Ovary (tissue), 9 donors: ENCODE measurements around the gene LANCL2. TPM values are rescaled to one million over a fixed set of nuclear protein-coding genes. Genes with fewer than 3 reads are reported as not detected.

ENCODE experiments used
- DNase-seq, 5 donors: peaks; one replicate each; pipeline ENCODE4 v3.0.0-alpha.2; 2019 to 2020
- H3K27ac ChIP-seq, 2 donors: fragments of 200-600 bp; one replicate each; pipeline versions ENCODE4 v1.5.1 to v1.8.0; 2019 to 2022
- H3K27me3 ChIP-seq: fragments of 200-600 bp; one replicate; pipeline ENCODE4 v1.8.0; 2022
- H3K36me3 ChIP-seq: fragments of 200-600 bp; sonication (generic); one replicate; pipeline ENCODE4 v1.5.1; 2019
- H3K4me1 ChIP-seq: one replicate; pipeline ENCODE4 v1.8.1; 2013; ENCODE audit warnings: mild to moderate bottlenecking, moderate library complexity; ENCODE audit not compliant: insufficient read depth
- H3K4me3 ChIP-seq: fragments of 200-600 bp; sonication (generic); one replicate; pipeline ENCODE4 v1.5.1; 2017
- H3K9me3 ChIP-seq, 2 donors: fragments of 200-600 bp in 1 of 2; sonication (generic) in 1 of 2; one replicate each; pipeline versions ENCODE4 v1.5.1 to v1.8.1; 2013 to 2019; ENCODE audit warnings: mild to moderate bottlenecking in 1 of 2, moderate library complexity in 1 of 2
- CTCF ChIP-seq, 3 donors: fragments of 450-650 bp in 2 of 3; fragments of 200-600 bp in 1 of 3; IDR thresholded peaks; one replicate each; pipeline versions ENCODE4 v1.5.1 to v1.8.0; 2016 to 2022; ENCODE audit warnings: antibody characterized with exemption in 3 of 3, mild to moderate bottlenecking in 1 of 3
- EP300 ChIP-seq: sonication (generic); formaldehyde crosslinking; IDR thresholded peaks from one replicate; pipeline ENCODE4 v1.6.1; 2017; ENCODE audit warnings: antibody characterized with exemption
- POLR2A ChIP-seq: fragments of 450-650 bp; IDR thresholded peaks from one replicate; pipeline ENCODE4 v1.6.1; 2017; ENCODE audit warnings: antibody characterized with exemption, mild to moderate bottlenecking, moderate library complexity
- WGBS, 3 donors: extraction: QIAGEN DNeasy Blood & Tissue Kit in 1 of 3; methylation state at CpG; one replicate each; pipeline versions ENCODE4 v1.1.5 to v1.1.7; 2013 to 2017; 5-methylcytosine and 5-hydroxymethylcytosine counted together
- intact Hi-C, 4 donors: fragments of 100-400 bp; cut with DNase I; formaldehyde crosslinking; loops; one replicate each; pipeline versions ENCODE4 v1.11.0 to v1.15.1; 2022 to 2023
- polyA plus RNA-seq, 2 donors: library from polyadenylated mRNA; stranded (reverse); fragments of 200-250 nt in 1 of 2; fragments of 350-450 nt in 1 of 2; fragmentation: Illumina TruSeq in 1 of 2; extraction: RNeasy Lipid Tissue Mini Kit (QIAGEN cat#74804) in 1 of 2; gene quantifications; one replicate each; pipeline ENCODE4 v1.2.3, GENCODE V29; 2013 to 2014
- total RNA-seq, 7 donors: library from RNA; depleted of rRNA in 2 of 7; stranded (reverse); fragments of >200 nt in 2 of 7; fragmentation: NEBNext Ultra II Directional in 3 of 7; extraction: Animal tissue kit (Norgen Biotek cat#: 25700) in 3 of 7; gene quantifications; one replicate each; pipeline versions ENCODE4 v1.1.0 to v1.2.4, GENCODE V29; 2016 to 2023
- donor health status: DM: no; HTN: no; CAD: no; lungs with moderate emphysema.
- donor health status: DM: no; HTN: no; CAD: no.
- donor health status: Bipolar disorder and iron deficiency.
- donor health status: DM: yes; HTN: yes; CAD: no.
- donor health status: DM: no; HTN: no; CAD: no.
- donor health status: DM: yes; HTN: yes; CAD: no.

The LANCL2 gene
- total and polyA plus RNA-seq, 9 donors = 7.5 to 20.4 (median 16.8) TPM

- WGBS, 3 donors = 14 to 38% (median 14%) methylated on average over 13 of the region's 13 CpGs
- TF ChIP-seq POLR2A = no peak
- TF ChIP-seq CTCF (IDR thresholded peaks at IDR 0.05) = no peak
- no peak for TF ChIP-seq EP300
Observed at GRCh38 chr7:55477781-55478374, 112.7 kb downstream of the LANCL2 start.

GRCh38 chr7:55478700-55479099 is 113.6 kb downstream of the LANCL2 start:
- DNase-seq = no peak

More at GRCh38 chr7:55477781-55478374, 112.7 kb downstream of the LANCL2 start:
- DNase-seq = no peak
- no peaks in the 10 kb centered on the region for H3K9me3 ChIP-seq
- no peak overlapping the region for H3K27ac ChIP-seq
- H3K27me3 ChIP-seq = no peaks in the 10 kb centered on the region
- peaks cover 7% of the 10 kb centered on the region for H3K4me1 ChIP-seq
- H3K36me3 ChIP-seq = no peaks in the 10 kb centered on the region
- no peak overlapping the region for H3K4me3 ChIP-seq
- intact Hi-C loops = no loop called here

GRCh38 chr7:55481155-55481554 is 116.0 kb downstream of the LANCL2 start:
- no peak overlapping the region for H3K4me3 ChIP-seq
- H3K27me3 ChIP-seq = no peaks in the 10 kb centered on the region
- no peaks in the 10 kb centered on the region for H3K36me3 ChIP-seq
- TF ChIP-seq CTCF (IDR thresholded peaks at IDR 0.05) (no peak), EP300 (no peak), POLR2A (no peak)
- no peak for DNase-seq
- peaks cover 7% of the 10 kb centered on the region for H3K4me1 ChIP-seq
- no peaks in the 10 kb centered on the region for H3K9me3 ChIP-seq
- intact Hi-C loops = no loop called here
- no peak overlapping the region for H3K27ac ChIP-seq
- 88 to 90% (median 90%) methylated on average over 2 of the region's 2 CpGs for WGBS, 3 donors

More at GRCh38 chr7:55478700-55479099, 113.6 kb downstream of the LANCL2 start:
- Histone ChIP-seq H3K9me3 (no peaks in the 10 kb centered on the region), H3K4me3 (no peak overlapping the region), H3K36me3 (no peaks in the 10 kb centered on the region), H3K27ac (no peak overlapping the region), H3K27me3 (no peaks in the 10 kb centered on the region), H3K4me1 (peaks cover 7% of the 10 kb centered on the region)
- TF ChIP-seq CTCF (IDR thresholded peaks at IDR 0.05) = no peak
- no peak for TF ChIP-seq POLR2A
- TF ChIP-seq EP300 = no peak
- intact Hi-C loops = no loop called here
- 59 to 74% (median 66%) methylated on average over 6 of the region's 6 CpGs for WGBS, 3 donors

- intact Hi-C loops = no loop called here
- Histone ChIP-seq H3K27me3 (no peaks in the 10 kb centered on the region), H3K4me1 (peaks cover 3% of the 10 kb centered on the region), H3K36me3 (no peaks in the 10 kb centered on the region), H3K4me3 (no peak overlapping the region), H3K27ac (no peak overlapping the region), H3K9me3 (no peaks in the 10 kb centered on the region)
- DNase-seq = no peak
- TF ChIP-seq CTCF (IDR thresholded peaks at IDR 0.05) (no peak), POLR2A (no peak), EP300 (no peak)
- WGBS, 3 donors = 90 to 96% (median 91%) methylated on average over 6 of the region's 6 CpGs
Observed at GRCh38 chr7:55483046-55483445, 117.9 kb downstream of the LANCL2 start.

Other genes with a start within 250 kb of the LANCL2 start
- 10 to 100 TPM; 28.0 to 52.1 (median 48.9) TPM for gene VOPP1, start 207.2 kb downstream of the LANCL2 start, total RNA-seq
- 10 to 100 TPM; 33.9 to 44.0 TPM for gene VOPP1, start 207.2 kb downstream of the LANCL2 start, polyA plus RNA-seq